ENCODE results near the gene CES4A. TPM values are rescaled to one million over a fixed set of nuclear protein-coding genes. Genes with fewer than 3 reads are reported as not detected.

Gene CES4A
- total RNA-seq, 1 experiment from 2014 or later: 5.1 TPM

GRCh38 chr16:66946541-66946940 is 41.8 kb upstream of the CES4A start:
- Mint-ChIP-seq H3K27ac (ENCODE audit: low read depth, unreplicated experiment) (no peak overlapping the region), H3K9me3 (ENCODE audit: unreplicated experiment) (no peaks in the 10 kb centered on the region), H3K27me3 (ENCODE audit: insufficient read depth, unreplicated experiment) (no peaks in the 10 kb centered on the region), H3K36me3 (ENCODE audit: insufficient read depth, unreplicated experiment) (peaks cover 25% of the 10 kb centered on the region), H3K4me3 (ENCODE audit: unreplicated experiment) (no peak overlapping the region), H3K4me1 (ENCODE audit: insufficient read depth, unreplicated experiment) (peaks cover 16% of the 10 kb centered on the region)
- intact Hi-C loops (cut with micrococcal nuclease): no loop called here
- TF ChIP-seq, protein P1, sequence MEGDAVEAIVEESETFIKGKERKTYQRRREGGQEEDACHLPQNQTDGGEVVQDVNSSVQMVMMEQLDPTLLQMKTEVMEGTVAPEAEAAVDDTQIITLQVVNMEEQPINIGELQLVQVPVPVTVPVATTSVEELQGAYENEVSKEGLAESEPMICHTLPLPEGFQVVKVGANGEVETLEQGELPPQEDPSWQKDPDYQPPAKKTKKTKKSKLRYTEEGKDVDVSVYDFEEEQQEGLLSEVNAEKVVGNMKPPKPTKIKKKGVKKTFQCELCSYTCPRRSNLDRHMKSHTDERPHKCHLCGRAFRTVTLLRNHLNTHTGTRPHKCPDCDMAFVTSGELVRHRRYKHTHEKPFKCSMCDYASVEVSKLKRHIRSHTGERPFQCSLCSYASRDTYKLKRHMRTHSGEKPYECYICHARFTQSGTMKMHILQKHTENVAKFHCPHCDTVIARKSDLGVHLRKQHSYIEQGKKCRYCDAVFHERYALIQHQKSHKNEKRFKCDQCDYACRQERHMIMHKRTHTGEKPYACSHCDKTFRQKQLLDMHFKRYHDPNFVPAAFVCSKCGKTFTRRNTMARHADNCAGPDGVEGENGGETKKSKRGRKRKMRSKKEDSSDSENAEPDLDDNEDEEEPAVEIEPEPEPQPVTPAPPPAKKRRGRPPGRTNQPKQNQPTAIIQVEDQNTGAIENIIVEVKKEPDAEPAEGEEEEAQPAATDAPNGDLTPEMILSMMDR (IDR thresholded peaks at IDR 0.05; ENCODE audit: unreplicated experiment): no peak
- BruUV-seq (replicated peaks): no TSS peak
- ChIA-PET POLR2A (interaction anchor here (0.8 to 3.0 kb wide), 8 partner anchors 9 to 235 kb away, joined by 3 to 20 read pairs (median 4); partner anchors contain the start of gene CIAO2B), CTCF (interaction anchor here (0.6 to 7.0 kb wide), 5 partner anchors 10 to 52 kb away, joined by 3 to 66 read pairs (median 6); no protein-coding TSS in a partner anchor)
- DNase-seq (ENCODE audit: unreplicated experiment): no peak

GRCh38 chr16:66946974-66947301 is 41.5 kb upstream of the CES4A start:
- intact Hi-C loops (cut with micrococcal nuclease): loop anchor here (1.0 kb wide), 1 partner anchor 52 kb away; no protein-coding TSS in a partner anchor
- DNase-seq (ENCODE audit: unreplicated experiment): no peak
- H3K36me3 Mint-ChIP-seq (ENCODE audit: insufficient read depth, unreplicated experiment): peaks cover 21% of the 10 kb centered on the region
- ChIA-PET CTCF (interaction anchor here (0.7 to 7.0 kb wide), 5 partner anchors 24 to 242 kb away, joined by 3 to 66 read pairs (median 3); no protein-coding TSS in a partner anchor), POLR2A (interaction anchor here (0.8 to 3.0 kb wide), 10 partner anchors 9 to 234 kb away, joined by 3 to 20 read pairs (median 4); partner anchors contain the start of gene CIAO2B)
- no peak overlapping the region for H3K27ac Mint-ChIP-seq (ENCODE audit: low read depth, unreplicated experiment)
- peak overlapping the region; percentile 68 for H3K4me3 Mint-ChIP-seq (ENCODE audit: unreplicated experiment)
- no TSS peak for BruUV-seq (replicated peaks)
- no peaks in the 10 kb centered on the region for H3K27me3 Mint-ChIP-seq (ENCODE audit: insufficient read depth, unreplicated experiment)
- H3K9me3 Mint-ChIP-seq (ENCODE audit: unreplicated experiment): no peaks in the 10 kb centered on the region
- H3K4me1 Mint-ChIP-seq (ENCODE audit: insufficient read depth, unreplicated experiment): peaks cover 16% of the 10 kb centered on the region
- TF ChIP-seq, protein P1 (IDR thresholded peaks at IDR 0.05; ENCODE audit: unreplicated experiment): no peak

- no TSS peak for BruUV-seq (replicated peaks)
- TF ChIP-seq, protein P1 (IDR thresholded peaks at IDR 0.05; ENCODE audit: unreplicated experiment): peak; percentile 71
- peaks cover 16% of the 10 kb centered on the region for H3K36me3 Mint-ChIP-seq (ENCODE audit: insufficient read depth, unreplicated experiment)
- peak; percentile 92 for DNase-seq (ENCODE audit: unreplicated experiment)
- H3K27me3 Mint-ChIP-seq (ENCODE audit: insufficient read depth, unreplicated experiment): no peaks in the 10 kb centered on the region
- no peaks in the 10 kb centered on the region for H3K9me3 Mint-ChIP-seq (ENCODE audit: unreplicated experiment)
- intact Hi-C loops (cut with micrococcal nuclease): loop anchor here (1.0 kb wide), 1 partner anchor 52 kb away; no protein-coding TSS in a partner anchor
- H3K4me3 Mint-ChIP-seq (ENCODE audit: unreplicated experiment): peak overlapping the region; percentile 68
- ChIA-PET POLR2A (interaction anchor here (0.6 to 3.0 kb wide), 9 partner anchors 14 to 534 kb away, joined by 3 to 20 read pairs (median 4); partner anchors contain the start of genes ATP6V0D1 and CIAO2B), CTCF (interaction anchor here (0.6 to 7.0 kb wide), 8 partner anchors 12 to 242 kb away, joined by 3 to 66 read pairs (median 3); no protein-coding TSS in a partner anchor)
- H3K4me1 Mint-ChIP-seq (ENCODE audit: insufficient read depth, unreplicated experiment): peaks cover 16% of the 10 kb centered on the region
- H3K27ac Mint-ChIP-seq (ENCODE audit: low read depth, unreplicated experiment): no peak overlapping the region
Measured at GRCh38 chr16:66947302-66948065, 40.9 kb upstream of the CES4A start.

DNA sequence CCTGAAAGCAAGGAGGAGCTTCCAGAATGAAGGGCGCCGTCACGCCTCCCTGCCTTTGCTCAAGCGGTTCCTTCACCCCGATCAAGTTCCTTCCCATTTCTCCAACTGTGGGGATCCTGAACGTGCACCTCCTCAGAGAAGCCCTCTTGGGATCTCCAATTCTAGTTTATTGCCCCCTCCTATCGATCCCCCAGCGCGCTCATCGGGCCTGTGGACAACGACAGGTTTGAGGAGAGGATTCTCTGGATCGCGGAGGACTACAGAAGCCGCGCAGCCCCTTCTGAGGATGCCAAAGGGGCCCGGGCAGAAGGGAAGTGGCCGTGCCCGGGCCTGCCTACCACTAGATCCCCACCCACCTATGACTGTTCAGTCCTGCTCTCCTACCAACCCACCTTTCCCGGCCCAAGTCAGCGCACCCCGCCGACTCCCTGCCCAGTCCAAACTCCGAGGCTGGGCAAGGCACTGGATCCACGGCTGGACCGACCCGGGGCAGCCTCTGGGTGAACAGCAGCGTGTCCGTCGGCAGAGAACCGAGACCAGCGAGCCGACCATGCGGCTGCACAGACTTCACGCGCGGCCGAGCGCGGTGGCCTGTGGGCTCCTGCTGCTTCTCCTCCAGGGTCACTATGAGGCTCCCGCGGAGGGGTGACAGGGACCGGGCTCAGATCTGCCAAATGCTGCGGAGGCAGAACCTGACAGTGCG is 40.1 kb upstream of the CES4A start:
- TF ChIP-seq, protein P1 (IDR thresholded peaks at IDR 0.05; ENCODE audit: unreplicated experiment): no peak
- POLR2A ChIA-PET: interaction anchor here (0.7 to 3.0 kb wide), 6 partner anchors 15 to 533 kb away, joined by 3 to 20 read pairs (median 4); partner anchors contain the start of genes ATP6V0D1 and CIAO2B
- DNase-seq (ENCODE audit: unreplicated experiment): no peak
- H3K4me1 Mint-ChIP-seq (ENCODE audit: insufficient read depth, unreplicated experiment): peaks cover 21% of the 10 kb centered on the region
- no TSS peak for BruUV-seq (replicated peaks)
- intact Hi-C loops (cut with micrococcal nuclease): no loop called here
- CTCF ChIA-PET: interaction anchor here (0.9 to 7.0 kb wide), 2 partner anchors 11 to 54 kb away, joined by 4 to 66 read pairs; no protein-coding TSS in a partner anchor
- peaks cover 8% of the 10 kb centered on the region for H3K36me3 Mint-ChIP-seq (ENCODE audit: insufficient read depth, unreplicated experiment)
- H3K4me3 Mint-ChIP-seq (ENCODE audit: unreplicated experiment): peak overlapping the region; percentile 68
- no peaks in the 10 kb centered on the region for H3K27me3 Mint-ChIP-seq (ENCODE audit: insufficient read depth, unreplicated experiment)
- no peaks in the 10 kb centered on the region for H3K9me3 Mint-ChIP-seq (ENCODE audit: unreplicated experiment)
- no peak overlapping the region for H3K27ac Mint-ChIP-seq (ENCODE audit: low read depth, unreplicated experiment)
